Activated CD8-positive, alpha-beta memory T cell treated with anti-CD3 and anti-CD28 coated beads, Interleukin-2, amount 50 U/mL, for 1 hour (primary cell): ENCODE results near the gene FAM98A.
A peak's percentile ranks its signal among the peaks of the same experiment; 100 is the strongest.

ENCODE experiments used
- DNase-seq: peaks from one replicate; pipeline ENCODE4 v3.0.0-alpha.2; 2020; ENCODE audit errors: extremely low read depth

The FAM98A gene

GRCh38 chr2:33599175-33599942, at the start of gene FAM98A:
Gene FAM98A, minus strand, starts transcription at chr2:33599299. Its CDS starts 78 bp downstream, at chr2:33599221.
- peak; percentile 97 for DNase-seq

GRCh38 chr2:33645861-33646260, 46.8 kb upstream of the FAM98A start:
- DNase-seq: no peak

GRCh38 chr2:33644215-33644614, 45.1 kb upstream of the FAM98A start:
- DNase-seq: no peak

GRCh38 chr2:33636001-33636400, 36.9 kb upstream of the FAM98A start:
- no peak for DNase-seq

GRCh38 chr2:33634261-33634910, 35.3 kb upstream of the FAM98A start:
- no peak for DNase-seq

GRCh38 chr2:33633315-33633714, 34.2 kb upstream of the FAM98A start:
- no peak for DNase-seq

- DNase-seq: no peak
Measured at GRCh38 chr2:33632831-33633230, 33.7 kb upstream of the FAM98A start.

- no peak for DNase-seq
Measured at GRCh38 chr2:33628031-33628827, 29.1 kb upstream of the FAM98A start.

GRCh38 chr2:33619028-33619427, 19.9 kb upstream of the FAM98A start:
- DNase-seq: no peak

GRCh38 chr2:33617989-33618388, 18.9 kb upstream of the FAM98A start:
- no peak for DNase-seq

GRCh38 chr2:33617401-33617800, 18.3 kb upstream of the FAM98A start:
- no peak for DNase-seq

GRCh38 chr2:33616873-33617272, 17.8 kb upstream of the FAM98A start:
- no peak for DNase-seq

- DNase-seq: no peak
Measured at GRCh38 chr2:33614190-33614589, 15.1 kb upstream of the FAM98A start.

- DNase-seq: no peak
Measured at GRCh38 chr2:33607905-33608304, 8.8 kb upstream of the FAM98A start.

GRCh38 chr2:33607251-33607721, 8.2 kb upstream of the FAM98A start:
- no peak for DNase-seq

GRCh38 chr2:33606622-33607021, 7.5 kb upstream of the FAM98A start:
- no peak for DNase-seq

- no peak for DNase-seq
Measured at GRCh38 chr2:33606100-33606499, 7.0 kb upstream of the FAM98A start.

GRCh38 chr2:33605056-33605455, 6.0 kb upstream of the FAM98A start:
- DNase-seq: no peak

GRCh38 chr2:33603416-33603815, 4.3 kb upstream of the FAM98A start:
- DNase-seq: no peak

- DNase-seq: no peak
Measured at GRCh38 chr2:33602201-33602830, 3.2 kb upstream of the FAM98A start.

GRCh38 chr2:33599943-33600192, 769 bp upstream of the FAM98A start:
- DNase-seq: no peak

GRCh38 chr2:33598561-33599174, 431 bp downstream of the FAM98A start:
- no peak for DNase-seq
